Inflammatory macrophage treated with lipopolysaccharide for 4 hours (primary cell): ENCODE data around the gene RGS19.

Experiments
- DNase-seq: peaks from one replicate; pipeline ENCODE4 v3.0.0-alpha.2; 2020

RGS19 gene

GRCh38 chr20:64062596-64063388 is 16.5 kb downstream of the RGS19 start, which contains the start of gene TCEA2:
TSS of gene TCEA2 (plus strand) at chr20:64063198. CDS start at chr20:64063313, 115 bp downstream.
- DNase-seq, result peak; percentile 94

DNA sequence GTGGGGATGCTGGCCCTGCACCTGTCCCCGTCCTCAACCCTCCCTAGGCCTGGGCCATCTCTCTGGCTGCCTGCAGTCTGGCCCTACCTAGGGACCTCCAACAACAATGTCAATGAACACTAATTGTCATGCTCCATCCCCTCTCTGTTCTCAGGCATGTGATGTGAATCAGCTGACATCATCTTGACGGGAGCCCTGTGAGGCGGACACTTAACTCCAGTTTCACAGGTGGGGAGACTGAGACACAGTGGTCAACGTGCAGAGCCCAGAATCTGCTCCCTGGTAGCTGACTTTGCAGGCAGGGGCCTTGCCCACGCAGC is 17.1 kb downstream of the RGS19 start:
- no peak for DNase-seq

- DNase-seq, result no peak
These were observed 20.8 kb downstream of the RGS19 start for GRCh38 chr20:64058536-64058935.

GRCh38 chr20:64057628-64058498 is 21.5 kb downstream of the RGS19 start:
- peak; percentile 47 for DNase-seq

- no peak for DNase-seq
These were observed 22.3 kb downstream of the RGS19 start for GRCh38 chr20:64056889-64057627.

- no peak for DNase-seq
These were observed 22.8 kb downstream of the RGS19 start for GRCh38 chr20:64056639-64056888.

DNA sequence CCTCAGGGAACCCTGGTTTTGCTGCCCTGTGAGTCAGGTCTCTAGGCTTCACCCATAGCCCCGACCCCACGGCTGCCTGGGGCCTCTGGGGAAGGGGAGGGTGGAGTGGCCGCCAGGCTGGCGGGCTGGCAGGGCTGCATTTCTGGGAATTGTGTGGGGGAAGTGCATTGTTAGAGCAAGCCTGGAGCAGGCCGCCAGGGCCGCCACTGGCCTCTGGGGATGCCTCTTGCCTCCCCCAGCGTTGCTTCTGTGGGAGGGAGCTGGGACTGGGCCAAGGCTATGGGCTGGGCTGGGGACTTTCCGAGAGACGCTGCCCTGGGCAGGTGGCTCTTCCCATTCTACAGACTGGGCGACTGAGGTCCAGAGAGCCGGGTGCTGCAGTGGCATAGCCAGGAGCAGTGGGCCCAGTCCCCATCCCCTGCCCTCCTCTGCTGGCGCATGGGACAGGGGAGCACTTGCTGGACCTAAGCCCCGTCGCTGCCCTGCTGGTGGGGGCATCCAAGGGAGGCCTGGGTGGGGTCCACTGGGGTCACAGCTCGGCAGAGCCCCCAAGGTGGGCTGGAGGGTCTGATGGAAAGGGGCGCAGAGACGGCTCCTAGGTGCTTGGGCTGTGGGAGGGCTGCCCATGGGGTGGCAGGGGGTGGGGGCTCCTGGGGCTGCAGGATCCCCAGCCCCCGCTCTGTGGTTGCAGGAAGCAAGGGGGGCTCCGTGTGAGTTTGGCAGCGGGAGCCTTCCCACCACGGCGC is 23.3 kb downstream of the RGS19 start:
- DNase-seq, result no peak

- DNase-seq, result no peak
These were observed 23.9 kb downstream of the RGS19 start for GRCh38 chr20:64055396-64055892.

GRCh38 chr20:64053841-64054661 is 25.3 kb downstream of the RGS19 start:
- DNase-seq, result peak; percentile 19

DNA sequence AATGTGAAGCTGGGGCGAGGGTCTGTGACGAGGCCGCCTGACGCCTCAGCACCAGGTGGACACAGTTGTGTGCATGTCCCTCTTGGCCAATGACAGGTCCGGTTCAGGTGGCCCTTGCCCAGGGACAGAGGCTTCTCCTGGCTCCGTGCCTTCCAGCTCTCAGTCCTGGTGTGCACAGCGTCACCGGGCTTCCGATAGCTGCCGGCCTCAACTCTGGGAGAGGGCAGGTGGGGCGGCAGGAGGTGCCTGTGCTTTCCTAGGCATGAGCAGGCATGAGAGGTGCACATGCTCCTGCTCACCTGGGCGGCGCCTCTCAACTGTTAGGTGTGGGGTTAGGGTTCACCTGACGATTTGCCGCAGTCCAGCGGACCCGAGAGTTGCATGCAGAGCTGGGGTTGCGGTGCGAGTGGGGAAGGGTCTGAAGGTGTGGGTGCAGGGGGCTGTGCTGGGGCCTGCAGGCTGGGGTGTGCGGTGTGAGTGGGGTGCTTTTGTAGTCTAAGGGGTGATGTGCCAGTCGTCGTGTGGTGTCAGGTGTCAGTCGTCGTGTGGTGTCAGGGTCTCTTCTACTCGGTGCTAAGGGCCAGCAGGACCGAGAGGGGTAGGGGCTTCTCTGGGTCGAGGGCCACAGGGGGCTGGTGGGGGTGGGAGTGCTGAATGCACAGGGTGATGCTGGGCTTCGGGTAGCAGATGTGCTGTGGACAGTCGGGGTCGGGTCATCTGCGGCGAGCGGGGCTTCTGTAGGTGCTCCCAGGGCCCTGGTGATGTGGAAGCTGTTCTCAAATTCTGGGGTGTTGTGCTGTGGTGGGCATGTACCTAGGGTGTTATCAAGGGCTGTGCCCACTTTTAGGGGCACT is 26.1 kb downstream of the RGS19 start:
- DNase-seq, result no peak

DNA sequence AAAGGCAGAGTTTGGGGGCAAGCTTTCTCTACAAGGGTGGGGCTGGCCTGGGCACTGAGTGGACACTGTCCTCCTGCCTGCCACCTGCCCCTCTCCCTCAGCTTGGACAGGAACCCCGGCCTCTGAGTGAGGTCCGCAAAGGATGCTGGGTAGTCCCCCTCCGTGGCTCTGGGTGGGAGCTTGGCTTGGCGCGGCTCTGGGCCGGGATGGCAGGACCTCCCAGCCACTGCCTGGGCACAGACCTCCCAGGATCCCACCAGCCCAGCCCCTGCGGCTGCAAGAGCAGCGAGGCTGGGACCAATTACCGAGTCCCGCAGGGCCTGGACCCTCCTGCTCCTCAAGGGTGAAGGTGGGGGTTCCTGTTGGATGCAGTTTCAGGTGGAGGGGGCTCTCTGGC is 27.0 kb downstream of the RGS19 start:
- DNase-seq, result no peak

- DNase-seq, result no peak
These were observed 27.6 kb downstream of the RGS19 start for GRCh38 chr20:64051561-64052325.

GRCh38 chr20:64051033-64051452 is 28.3 kb downstream of the RGS19 start:
- DNase-seq, result no peak

DNA sequence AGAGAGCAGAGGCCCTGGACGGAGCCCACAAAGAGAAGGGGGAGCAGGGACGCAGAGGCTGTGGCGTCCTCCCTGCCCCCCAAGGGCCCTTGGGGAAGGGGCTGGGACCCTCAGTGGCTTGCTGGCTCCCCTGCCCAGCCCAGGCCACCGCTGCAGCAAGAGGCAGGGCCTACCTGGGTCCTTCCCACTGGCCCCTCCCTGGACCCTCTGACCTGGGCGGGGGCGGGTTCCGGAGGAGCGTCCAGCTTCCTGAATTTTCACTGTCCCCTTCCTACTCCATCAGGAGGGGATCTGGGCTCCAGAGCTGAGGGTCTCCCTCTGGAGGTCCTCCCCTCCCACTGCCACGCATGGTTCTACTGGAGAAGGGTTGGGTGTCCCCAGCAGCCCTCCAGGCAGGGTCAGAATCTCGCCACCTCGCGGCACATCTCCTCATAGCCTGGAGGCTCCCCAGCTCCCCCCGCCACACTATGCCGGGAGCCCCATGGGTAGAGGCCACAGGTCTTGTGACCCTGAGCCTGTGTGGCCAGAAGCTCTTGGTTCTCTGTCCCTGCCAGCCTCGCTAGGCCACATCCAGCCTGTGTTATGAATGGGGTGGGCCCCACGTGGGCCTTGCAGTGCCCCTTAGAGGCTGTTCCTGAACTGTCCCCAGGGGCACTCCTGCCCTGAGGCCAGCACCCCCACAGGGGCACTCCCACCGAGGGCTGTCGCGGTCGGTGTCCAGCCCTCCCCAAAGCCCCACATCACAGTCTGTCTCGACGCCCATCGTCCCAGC is 28.9 kb downstream of the RGS19 start:
- DNase-seq, result no peak

DNA sequence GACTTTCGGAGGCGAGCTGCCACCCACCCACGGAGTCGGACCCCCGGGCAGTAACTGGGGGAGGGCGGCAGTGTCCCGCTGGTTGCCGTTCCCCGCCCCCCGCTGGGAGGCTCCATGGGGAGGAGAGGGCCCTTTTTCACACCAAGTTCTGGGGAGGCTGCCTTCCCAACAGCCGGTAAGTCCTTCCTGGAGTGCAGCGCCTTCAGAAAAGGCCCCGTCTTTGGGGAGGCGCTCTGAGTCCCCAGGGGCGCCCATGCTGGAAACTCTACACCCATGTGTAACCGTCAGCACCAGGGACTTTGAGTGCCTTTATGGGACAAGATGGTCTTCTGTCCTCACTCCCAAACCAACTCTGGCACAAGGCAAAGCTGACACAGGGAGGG is 29.4 kb downstream of the RGS19 start:
- DNase-seq, result no peak

- DNase-seq, result peak; percentile 15
These were observed 30.0 kb downstream of the RGS19 start, which contains the start of gene SOX18 for GRCh38 chr20:64049060-64049877. TSS of gene SOX18 (minus strand) at chr20:64049639. CDS start at chr20:64049516, 123 bp downstream.

DNA sequence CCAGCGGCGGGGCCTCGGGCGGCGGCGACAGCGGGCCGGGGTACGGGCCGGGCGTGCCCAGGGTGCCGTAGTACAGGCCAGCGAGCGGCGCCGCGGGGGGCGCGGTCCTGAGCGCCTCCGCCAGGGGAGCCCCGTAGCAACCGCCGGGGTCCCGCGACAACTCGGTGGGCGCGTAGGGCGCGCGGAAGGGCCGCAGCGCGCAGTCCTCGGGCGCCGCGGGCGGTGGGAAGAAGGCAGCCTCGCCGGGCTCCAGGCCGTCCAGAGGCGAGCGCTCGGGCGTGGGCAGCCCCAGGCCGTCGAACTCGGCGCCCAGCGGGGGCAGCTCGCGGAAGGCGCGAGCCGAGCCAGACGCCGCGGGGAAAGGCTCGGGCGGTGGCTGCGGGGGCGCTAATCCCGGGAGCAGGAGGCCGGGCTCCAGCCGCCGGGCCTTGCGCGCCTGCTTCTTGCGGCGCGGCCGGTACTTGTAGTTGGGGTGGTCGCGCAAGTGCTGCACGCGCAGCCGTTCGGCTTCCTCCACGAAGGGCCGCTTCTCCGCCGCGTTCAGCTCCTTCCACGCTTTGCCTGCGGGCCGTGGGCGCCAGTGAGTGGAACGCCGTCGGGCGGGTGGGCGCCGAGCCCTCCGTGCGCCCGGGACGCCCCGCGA is 30.8 kb downstream of the RGS19 start:
- no peak for DNase-seq

- no peak for DNase-seq
These were observed 31.3 kb downstream of the RGS19 start for GRCh38 chr20:64047968-64048401.
